ENCODE data around the gene TGIF2.

Gene TGIF2

DNA sequence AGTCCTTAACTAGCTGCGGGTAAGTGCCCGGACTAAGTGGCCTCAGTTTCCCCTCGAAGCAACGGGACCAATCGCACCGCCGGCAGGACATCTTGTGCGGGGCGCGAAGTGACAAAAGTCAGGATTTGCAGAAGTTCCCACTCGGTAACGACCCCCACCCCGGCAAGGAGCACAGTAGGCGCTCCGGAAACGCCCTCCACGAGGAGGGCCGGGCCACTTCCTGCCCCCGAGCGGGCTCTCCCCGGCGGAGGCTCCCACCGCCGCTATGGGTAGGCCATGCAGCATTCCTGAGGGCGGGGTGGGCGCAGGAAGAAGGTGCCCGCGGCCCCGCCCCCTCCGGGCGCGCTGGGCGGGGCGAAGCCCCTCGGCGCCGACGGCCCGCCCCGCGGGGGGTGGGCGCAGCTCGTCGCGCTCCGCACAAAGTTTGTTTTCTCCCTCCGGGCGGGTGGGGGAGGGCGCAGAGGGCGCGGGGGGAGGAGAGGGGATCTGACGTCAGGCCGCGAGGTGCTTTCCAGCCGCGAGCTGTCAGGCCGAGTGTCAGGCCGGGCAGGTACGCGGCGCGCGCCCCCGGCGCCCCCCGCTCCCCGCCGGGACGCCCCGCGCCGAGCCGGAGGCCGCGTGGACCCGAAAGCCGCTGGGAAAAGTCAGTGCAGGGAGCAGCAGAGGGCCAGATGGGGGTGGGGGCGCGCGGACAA lies at the start of gene TGIF2:
TSS of gene TGIF2 (plus strand) at position 495 of the 695 bp plus-strand sequence. CDS start 5,178 bp downstream, outside the sequence.
- no peak for DNase-seq (ENCODE audit: low read depth, low spot score)

DNA sequence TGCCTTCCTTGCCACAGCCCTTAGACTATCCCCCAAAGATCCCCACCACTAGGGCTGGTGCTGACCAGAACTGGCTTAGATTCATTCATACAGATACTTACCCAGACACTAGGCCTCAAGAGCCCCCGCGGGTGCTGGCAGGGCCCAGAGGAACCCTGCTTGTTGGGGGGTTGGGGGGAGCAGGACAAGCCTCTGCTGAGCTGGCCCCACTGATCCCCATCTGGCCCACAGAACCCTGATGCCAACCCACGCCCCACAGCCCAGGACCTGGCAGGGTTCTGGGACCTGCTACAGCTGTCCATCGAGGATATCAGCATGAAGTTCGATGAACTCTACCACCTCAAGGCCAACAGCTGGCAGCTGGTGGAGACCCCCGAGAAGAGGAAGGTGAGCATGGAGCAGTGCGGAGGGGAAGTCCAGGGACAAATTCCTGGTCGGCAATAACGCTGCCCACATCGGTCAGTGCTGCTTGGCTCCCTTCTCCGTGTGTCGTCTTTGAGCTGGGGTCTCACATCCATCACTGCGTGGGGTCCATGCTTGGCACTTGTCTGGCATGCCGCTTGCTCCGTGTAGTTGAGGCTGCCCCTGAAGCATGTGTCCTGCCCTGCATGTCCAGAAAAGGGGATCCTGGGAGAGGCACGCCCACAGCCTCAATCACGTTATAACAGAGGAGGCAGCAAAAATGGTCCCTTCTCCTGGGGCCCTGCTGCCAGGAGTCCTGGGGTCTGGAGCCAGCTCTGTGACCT lies 47.6 kb upstream of the TGIF2 start:
- no peak for DNase-seq (ENCODE audit: low read depth, low spot score)

DNA sequence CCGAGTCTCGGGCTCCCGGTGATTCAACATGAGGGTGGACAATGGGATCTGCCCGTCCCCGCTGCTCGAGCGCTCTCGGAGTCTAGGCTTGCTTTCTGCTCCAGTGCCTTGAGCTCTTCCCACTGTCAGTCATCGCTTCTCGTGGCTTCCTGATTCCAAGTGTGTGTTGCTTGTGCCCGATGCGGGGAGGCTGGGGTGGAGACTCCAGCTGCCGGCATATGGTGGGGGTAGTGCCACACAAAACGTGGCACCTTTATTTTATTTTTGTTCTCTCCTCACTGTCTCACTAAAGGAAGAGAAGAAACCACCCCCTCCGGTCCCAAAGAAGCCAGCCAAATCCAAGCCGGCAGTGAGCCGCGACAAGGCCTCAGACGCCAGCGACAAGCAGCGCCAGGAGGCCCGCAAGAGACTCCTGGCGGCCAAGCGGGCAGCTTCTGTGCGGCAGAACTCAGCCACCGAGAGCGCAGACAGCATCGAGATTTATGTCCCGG lies 46.8 kb upstream of the TGIF2 start:
- DNase-seq (ENCODE audit: low read depth, low spot score) = no peak

DNA sequence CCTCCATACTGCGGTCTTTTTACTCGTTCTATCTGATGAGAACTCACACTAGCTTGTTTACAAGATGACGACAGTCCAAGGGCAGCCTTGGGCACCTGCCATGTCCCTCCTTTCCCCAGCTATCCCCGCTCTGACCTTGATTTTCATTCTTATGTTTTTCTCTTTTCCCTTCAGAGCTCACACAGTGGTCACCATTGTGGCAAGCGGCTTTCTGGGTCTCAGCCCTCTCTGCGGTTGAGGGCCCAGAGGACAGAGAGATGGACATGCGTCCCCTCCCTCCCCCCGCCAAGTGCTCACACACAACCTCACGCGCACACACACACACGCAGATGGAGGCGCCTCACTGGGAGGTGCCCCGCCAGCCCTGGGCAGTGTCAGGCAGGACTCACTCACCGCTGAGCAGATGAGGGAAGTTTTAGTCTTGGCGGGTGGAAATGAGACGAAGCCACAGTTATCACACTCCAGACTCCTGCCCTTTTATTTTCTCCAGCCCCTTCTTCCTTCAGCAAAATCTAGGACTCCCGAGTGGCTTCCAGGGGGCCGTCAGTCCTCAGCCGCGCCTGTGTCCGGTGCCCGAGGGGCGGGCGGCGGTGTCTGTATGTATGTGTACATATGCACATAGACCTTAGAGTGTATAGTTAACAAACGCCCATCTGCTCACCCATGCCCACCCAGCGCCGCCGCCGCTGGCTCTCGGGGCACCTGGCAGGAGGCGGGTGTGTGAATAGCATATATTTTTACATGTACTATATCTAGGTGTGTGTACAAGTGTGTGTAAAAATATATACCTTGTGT lies 45.9 kb upstream of the TGIF2 start:
- DNase-seq (ENCODE audit: low read depth, low spot score) = no peak

DNA sequence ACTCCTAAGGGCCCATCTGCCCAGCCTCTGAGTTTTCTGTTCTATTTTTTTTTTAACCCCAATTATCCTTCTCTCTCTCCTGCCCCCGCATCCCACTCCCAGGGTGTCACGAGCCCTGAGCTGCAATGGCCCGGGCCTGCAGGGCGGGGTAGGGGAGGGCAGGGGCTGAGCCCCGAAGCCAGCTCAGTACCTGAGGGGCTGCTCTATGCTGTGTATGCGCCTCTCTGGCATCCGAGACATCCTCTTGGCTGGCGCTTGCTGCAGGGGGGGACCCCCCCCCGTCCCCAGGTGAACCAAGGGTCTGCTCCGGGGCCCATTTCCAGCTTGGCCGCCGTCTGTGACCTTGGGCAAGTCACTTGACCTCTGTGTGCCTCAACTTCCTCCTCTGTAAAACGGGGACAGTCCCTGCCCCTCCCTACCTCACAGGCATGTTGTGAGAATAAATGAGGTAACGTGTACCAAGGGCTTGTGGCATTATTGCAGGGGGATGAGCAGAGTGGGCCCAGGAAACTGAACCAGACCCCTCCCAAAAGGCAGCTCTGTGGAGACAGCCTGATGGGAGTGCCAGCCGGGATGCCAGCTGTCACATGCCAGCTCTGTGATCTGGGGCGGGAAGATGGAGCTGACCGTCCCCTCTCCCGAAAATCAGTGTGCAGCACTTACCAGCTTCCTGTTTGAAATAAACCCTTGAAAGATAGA lies 45.1 kb upstream of the TGIF2 start:
- DNase-seq (ENCODE audit: low read depth, low spot score) = no peak

DNA sequence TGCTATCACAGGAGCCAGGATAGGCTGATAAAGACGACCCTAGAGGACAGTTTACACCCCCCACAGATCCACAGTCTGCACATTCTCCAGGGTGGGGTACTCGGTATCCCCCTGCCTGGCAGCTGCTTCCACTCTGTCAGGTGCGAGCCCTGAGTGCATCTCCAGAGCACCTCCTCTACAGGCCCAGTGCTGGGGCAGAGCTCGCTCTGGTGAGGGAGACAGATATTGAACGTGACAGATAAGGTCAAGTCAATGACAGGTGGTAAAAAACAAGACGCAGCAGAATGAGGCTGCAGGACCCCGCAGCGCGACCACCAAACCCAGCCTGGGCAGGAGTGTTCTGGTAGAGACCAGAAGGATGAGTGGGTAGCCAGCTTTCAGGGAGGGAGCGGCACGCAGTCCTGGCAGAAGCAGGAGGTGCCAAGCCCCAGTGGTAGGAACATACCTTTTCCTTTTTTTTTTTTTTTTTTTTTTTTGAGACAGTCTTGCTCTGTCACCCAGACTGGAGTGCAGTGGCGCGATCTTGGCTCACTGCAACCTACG lies 44.5 kb upstream of the TGIF2 start:
- DNase-seq (ENCODE audit: low read depth, low spot score) = no peak

DNA sequence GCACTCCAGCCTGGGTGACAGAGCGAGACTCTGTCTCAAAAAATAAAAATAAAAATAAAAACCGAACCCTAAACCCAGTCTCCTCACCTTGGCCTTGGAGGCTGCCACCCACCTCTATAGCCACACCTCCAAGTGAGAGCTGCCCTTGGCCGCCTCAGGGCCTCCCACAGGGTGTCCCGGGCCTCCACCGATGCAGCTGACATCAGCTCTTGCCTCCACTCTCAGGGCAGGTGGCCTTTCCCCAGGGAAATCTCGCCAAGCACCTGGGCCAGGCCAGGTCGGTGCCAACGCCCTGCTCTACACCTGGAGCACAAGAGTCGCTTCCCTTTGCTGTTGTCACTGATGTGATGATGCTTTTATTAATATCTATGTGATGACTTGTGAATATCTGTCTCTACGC lies 41.0 kb upstream of the TGIF2 start:
- DNase-seq (ENCODE audit: low read depth, low spot score) = no peak

DNA sequence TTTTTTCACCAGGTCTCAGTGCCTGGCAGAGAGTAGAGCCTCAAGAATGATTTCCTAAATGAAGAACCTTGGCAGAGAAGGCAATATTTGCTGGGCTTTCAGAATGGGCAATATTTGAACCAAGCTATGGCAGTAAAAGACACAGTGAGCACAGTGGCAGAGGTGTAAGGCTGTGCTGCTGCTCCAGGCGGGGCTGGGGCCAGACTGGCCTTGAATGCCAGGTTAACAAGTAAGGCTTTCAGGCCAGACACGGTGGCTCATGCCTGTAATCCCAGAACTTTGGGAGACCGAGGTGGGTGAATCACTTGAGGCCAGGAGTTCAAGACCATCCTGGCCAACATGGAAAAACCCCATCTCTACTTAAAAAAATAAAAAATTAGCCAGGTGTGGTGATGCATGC lies 40.6 kb upstream of the TGIF2 start:
- DNase-seq (ENCODE audit: low read depth, low spot score) = no peak

DNA sequence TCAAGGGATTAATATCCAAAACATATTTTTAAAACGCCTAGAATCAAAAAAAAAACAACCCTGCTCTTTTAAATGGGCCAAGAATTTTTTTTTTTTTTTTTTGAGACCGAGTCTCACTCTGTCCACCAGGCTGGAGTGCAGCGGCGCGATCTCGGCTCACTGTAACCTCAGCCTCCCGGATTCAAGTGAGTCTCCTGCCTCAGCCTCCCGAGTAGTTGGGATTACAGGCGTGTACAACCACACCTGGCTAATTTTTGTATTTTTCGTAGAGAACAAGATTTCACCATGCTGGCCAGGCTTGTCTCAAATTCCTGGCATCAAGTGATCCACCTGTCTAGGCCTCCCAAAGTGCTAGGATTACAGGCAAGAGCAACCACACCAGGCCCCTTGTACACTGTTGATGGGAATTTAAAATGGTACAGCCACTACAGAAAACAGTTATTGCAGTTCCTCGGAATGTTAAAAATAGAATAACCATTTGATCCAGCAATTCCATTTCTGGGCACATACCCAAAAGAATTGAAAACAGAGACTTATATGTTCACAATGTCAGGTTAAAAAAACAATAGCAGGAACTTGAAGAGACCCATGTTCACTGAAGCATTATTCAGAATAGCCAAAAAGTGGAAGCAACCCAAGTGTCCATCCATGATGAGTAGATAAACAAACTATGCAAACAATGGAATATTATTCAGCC lies 35.2 kb upstream of the TGIF2 start:
- peak; percentile 67 for DNase-seq (ENCODE audit: low read depth, low spot score)

DNA sequence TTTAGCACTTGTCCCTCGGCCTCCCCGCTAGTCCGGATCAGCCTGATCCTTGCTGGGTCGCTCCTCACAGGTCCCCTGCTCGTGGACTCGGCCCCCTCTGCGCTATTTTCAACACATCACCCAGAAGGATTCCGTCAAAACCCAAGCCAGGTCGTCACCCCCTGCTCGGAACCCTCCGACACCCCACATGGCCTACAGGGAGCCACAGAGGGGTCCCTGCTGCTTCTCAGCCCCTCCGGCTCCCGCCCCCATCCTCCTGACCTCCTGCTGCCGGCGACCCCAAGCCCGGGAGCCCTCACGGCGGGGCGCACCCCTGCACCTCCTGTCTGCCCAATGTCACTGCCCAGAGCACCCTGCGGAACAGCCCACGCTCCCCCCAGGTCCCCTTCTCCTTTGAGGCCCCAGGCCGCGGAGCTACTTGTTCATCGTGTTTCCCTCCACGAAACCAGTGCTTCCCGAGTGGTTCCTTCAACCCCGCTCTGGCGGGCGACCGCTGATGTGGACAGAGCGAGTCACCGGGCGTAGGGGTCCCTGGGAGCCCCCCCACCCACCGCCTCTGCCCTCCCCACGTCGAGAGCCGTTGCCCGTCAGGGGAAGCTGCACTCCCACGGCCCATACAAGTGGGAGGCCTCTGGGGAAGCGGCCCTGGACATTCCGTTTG lies 32.7 kb upstream of the TGIF2 start:
- DNase-seq (ENCODE audit: low read depth, low spot score) = no peak

DNA sequence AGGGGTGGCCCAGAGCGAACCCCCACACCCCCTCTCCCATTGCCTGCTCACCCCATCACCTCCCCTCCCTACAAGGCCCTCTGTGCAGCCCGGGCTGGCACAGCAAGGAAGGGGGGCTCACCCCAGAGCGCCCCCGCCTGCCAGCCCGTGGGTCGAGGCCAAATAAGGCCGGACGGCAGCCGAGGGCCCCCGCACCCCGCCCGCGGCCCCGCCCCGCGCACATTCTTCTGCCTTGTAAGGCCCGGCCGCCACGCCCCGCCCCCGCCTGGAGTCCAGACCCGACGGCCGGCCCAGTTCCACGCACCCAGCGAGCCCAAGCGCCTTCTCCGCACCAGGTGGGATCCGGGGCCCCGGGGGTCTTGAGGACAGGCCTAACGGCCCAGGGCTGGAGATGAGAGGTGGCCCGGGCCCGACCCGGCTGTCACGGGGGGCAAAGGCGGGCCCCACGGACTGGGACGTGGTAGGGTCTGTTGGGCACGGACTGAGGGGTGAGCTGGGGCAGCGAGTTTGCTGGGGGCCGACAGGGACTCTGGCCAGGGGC lies 32.1 kb upstream of the TGIF2 start, which contains the start of gene MYL9:
TSS of gene MYL9 (plus strand) at position 293 of the 541 bp plus-strand sequence. CDS start 3,366 bp downstream, outside the sequence.
- no peak for DNase-seq (ENCODE audit: low read depth, low spot score)

DNA sequence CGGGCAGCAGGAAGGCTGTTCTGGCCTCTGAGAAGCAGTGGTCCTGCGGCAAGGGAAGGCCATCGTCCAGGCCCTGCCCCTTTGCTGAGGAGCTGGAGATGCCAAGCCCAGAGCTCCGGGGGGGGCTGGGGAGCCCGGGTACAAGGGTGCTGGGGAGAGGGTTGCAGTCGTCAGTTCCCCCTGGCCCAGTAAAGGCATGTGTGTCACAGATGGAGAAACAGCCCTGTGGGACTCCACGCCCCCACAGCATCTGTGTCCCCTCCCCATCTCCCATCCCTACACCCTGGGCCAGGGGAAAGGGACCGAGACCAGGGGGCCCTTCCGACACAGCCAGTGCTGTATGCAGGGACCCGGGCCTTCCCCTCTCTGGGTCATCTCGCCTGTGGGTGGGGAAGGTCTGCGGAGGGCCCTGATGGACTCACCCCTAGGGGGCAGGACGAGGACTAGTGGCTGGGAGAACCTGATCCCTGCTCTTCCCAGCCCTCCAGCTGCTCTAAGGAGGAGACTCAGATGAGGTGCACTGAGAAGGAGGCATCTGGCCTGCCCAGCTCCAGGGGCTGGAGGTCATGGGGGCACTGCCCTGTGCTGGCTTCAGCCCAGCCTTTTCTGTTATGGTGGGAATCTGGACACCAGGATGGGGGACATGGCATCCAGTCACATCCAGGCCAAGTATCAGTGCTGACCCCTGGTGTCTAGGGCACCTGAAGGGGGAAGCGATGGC lies 31.5 kb upstream of the TGIF2 start:
- DNase-seq (ENCODE audit: low read depth, low spot score) = no peak

DNA sequence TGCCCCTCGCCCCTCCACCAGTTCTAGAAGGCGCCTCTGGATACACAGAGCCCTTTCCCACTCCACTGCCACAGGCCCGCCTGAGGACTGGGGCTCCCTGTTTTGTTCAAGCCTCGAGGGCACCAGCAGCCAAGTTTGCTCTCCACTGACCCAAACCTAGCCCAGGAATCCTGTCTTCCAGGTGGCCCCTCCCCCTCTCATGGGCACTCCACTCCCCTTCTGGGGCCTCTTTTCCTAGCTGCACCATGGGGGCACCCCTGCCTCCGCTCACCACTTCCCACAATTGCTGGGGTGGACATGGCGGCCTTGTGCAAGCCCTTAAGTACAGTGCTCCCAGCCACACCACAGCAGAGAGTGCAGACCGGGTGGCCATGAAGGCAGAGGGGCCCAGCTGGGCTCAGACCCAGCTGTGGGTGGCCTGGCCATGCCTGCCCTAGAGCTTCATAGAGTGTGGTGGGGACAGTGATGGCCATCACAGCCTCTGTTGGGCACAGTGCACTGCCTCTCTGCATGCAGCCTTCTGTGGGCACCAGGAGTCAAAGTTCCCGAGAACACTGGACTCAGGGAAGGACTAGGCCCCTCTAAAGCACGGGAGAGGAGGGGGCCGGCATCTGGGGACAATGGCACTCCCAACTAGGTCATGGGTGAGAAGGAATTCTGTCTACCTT lies 30.7 kb upstream of the TGIF2 start:
- DNase-seq (ENCODE audit: low read depth, low spot score) = no peak

DNA sequence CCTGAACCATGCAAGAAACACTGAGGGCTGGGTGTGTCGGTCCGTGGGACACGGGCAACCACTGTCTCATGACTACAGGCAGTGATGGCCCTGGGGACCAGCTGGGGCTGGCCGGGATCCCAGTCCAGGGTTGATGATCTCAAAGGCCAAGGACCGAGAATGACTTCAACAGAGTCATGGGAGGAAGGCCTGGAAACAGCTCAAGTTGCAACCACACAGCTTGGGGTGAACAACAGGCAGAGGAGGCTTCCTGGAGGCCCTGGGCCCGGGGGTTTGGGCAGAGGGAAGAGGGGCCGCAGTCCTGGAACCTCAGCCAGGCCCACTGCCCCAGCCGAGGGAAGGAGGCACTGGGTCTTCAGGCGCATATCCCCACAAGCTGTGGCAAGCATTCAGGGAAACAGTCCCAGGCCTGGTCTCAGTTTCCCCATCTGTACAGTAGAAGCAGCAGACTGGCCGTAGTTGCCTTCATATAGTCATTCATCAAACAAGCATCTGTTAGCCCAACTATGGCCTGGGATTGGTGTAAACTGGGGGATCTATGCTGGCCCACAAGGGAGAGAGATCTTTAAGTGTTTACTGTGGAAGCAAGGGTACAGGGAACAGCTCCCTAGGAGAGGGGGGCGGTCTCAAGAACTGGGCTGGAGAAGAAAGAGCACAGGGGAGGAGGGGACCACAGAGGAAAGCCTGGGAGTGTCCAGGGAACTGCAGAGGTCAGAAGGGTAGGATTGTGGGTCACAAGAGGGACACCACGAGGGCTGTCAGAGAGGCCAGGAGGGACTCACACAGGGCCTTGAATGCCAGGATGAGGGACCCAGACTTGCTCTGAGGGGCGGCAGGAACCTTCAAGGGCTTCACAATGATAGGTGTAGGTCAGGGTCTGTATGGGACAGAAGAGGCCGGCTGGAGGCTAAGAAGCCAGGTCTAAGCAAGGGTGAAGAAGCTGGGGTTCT lies 29.9 kb upstream of the TGIF2 start:
- peak; percentile 39 for DNase-seq (ENCODE audit: low read depth, low spot score)

DNA sequence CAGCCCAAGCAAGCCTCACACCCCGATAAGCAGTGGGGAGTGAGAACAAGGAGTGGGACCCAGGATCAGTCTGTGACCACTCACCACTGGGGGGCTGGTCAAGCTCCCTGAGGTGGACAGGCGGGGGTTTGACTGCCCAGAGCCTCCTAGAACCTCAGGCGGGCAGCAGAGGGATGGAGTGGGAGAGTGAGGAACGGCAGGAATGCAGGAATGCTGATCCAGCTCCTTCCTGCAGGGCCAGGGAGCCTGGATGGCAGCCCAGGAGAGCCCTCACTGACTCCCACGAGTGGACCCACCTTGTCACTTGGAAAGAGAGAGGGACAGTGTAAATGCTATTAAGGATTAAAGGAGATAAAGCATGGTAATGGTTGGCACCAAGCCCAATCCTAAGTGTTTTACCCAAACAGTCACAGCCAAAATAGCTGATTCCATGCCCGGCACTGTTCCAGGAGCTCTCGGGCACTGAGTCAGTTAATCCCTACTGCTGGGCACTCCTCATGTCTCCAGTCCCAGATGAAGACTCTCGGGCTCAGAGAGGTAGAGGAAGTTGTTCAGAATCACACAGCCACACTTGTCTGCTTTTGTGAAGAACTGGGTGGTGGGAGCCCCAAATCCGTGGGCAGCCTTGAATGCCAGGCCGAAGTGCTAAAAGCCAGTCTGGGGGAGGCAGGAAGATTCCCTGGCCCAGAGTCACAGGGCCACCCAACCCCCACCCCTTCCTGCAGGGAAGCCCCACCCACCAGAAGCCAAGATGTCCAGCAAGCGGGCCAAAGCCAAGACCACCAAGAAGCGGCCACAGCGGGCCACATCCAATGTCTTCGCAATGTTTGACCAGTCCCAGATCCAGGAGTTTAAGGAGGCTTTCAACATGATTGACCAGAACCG lies 29.0 kb upstream of the TGIF2 start:
- no peak for DNase-seq (ENCODE audit: low read depth, low spot score)

DNA sequence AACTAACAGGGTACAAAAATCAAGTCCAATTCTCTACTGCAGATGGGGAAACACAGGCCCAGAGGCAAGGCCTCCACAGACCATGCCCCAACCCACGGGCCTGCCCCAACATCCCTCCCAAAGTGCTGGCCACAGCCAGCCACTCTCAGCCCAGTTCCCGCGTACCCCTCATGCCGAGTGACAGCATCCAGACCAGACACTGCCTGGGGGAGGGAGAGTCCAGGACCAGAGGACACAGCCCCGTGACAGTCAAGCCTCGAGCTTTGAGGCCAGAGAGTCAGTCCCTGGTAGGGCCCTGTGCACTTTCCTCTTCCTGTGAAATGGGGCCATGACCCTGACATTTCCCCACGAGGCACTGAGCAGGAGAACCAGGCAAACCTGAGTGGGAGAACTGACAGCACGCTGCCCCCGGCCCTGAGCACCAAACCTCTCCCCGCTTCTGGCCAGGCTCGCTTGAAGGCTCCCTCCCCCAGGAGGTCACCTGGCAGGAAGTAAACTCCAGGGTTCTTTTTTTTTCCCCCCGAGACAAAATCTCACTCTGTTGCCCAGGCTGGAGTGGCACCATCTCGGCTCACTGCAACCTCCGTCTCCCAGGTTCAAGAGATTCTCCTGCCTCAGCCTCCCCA lies 27.2 kb upstream of the TGIF2 start:
- DNase-seq (ENCODE audit: low read depth, low spot score) = no peak
